GM12878 (cell line): ENCODE measurements around the gene ENOX1. TPM values are rescaled to one million over a fixed set of nuclear protein-coding genes. Genes with fewer than 3 reads are reported as not detected.

Experiments used
- ASH2L ChIP-seq: fragments of 300-600, 200-600 bp; sonication (generic); IDR thresholded peaks from 2 replicates; pipeline ENCODE4 v1.6.1; 2017; ENCODE audit warnings: low read depth, mild to moderate bottlenecking, borderline replicate concordance
- polyA plus RNA-seq, 11 experiments: library from polyadenylated mRNA; depleted of rRNA in 4 of 11; unstranded in 6 of 11; stranded (reverse) in 5 of 11; fragments of >200 nt; fragmentation: Nextera tagmentation in 4 of 11; fragmentation: Illumina TruSeq in 1 of 11; extraction: Ambion mirVana in 4 of 11; extraction: Trizol in 1 of 11; gene quantifications; 1 replicate in 1 of 11; 2 replicates in 10 of 11; pipeline versions ENCODE4 v1.2.1 to v1.2.3, GENCODE V29; 2011 to 2016; ENCODE audit warnings: inconsistent platforms in 2 of 11, missing spikeins in 2 of 11, low read depth in 1 of 11
- total RNA-seq, 4 experiments: library from RNA; depleted of rRNA in 3 of 4; stranded (reverse); fragments of >200 nt in 3 of 4; fragmentation: Illumina TruSeq in 1 of 4; extraction: Trizol in 1 of 4; gene quantifications; 2 replicates each; pipeline versions ENCODE4 v1.2.1 to v1.2.3, GENCODE V29; 2013 to 2021
- TF ChIP-seq, protein P1 (sequence below): IDR thresholded peaks from 2 replicates; pipeline ENCODE4 v1.6.1; 2012; ENCODE audit warnings: improper control_type of control experiment, low read depth, low read length; ENCODE audit not compliant: insufficient replicate concordance
- TF ChIP-seq, protein P2 (sequence below): fragments of 450-650 bp; IDR thresholded peaks from 2 replicates; pipeline ENCODE4 v1.6.1; 2017; ENCODE audit warnings: mild to moderate bottlenecking, moderate library complexity

ENOX1 gene
- total and polyA plus RNA-seq, 10 of the 15 experiments (the other 5 are each of a cell fraction or from before 2014, with no cell fraction given): 0.11 to 0.26 (median 0.15) TPM

- TF ChIP-seq, protein P1, sequence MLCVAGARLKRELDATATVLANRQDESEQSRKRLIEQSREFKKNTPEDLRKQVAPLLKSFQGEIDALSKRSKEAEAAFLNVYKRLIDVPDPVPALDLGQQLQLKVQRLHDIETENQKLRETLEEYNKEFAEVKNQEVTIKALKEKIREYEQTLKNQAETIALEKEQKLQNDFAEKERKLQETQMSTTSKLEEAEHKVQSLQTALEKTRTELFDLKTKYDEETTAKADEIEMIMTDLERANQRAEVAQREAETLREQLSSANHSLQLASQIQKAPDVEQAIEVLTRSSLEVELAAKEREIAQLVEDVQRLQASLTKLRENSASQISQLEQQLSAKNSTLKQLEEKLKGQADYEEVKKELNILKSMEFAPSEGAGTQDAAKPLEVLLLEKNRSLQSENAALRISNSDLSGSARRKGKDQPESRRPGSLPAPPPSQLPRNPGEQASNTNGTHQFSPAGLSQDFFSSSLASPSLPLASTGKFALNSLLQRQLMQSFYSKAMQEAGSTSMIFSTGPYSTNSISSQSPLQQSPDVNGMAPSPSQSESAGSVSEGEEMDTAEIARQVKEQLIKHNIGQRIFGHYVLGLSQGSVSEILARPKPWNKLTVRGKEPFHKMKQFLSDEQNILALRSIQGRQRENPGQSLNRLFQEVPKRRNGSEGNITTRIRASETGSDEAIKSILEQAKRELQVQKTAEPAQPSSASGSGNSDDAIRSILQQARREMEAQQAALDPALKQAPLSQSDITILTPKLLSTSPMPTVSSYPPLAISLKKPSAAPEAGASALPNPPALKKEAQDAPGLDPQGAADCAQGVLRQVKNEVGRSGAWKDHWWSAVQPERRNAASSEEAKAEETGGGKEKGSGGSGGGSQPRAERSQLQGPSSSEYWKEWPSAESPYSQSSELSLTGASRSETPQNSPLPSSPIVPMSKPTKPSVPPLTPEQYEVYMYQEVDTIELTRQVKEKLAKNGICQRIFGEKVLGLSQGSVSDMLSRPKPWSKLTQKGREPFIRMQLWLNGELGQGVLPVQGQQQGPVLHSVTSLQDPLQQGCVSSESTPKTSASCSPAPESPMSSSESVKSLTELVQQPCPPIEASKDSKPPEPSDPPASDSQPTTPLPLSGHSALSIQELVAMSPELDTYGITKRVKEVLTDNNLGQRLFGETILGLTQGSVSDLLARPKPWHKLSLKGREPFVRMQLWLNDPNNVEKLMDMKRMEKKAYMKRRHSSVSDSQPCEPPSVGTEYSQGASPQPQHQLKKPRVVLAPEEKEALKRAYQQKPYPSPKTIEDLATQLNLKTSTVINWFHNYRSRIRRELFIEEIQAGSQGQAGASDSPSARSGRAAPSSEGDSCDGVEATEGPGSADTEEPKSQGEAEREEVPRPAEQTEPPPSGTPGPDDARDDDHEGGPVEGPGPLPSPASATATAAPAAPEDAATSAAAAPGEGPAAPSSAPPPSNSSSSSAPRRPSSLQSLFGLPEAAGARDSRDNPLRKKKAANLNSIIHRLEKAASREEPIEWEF: no peak
- no peak for TF ChIP-seq ASH2L
- TF ChIP-seq, protein P2, sequence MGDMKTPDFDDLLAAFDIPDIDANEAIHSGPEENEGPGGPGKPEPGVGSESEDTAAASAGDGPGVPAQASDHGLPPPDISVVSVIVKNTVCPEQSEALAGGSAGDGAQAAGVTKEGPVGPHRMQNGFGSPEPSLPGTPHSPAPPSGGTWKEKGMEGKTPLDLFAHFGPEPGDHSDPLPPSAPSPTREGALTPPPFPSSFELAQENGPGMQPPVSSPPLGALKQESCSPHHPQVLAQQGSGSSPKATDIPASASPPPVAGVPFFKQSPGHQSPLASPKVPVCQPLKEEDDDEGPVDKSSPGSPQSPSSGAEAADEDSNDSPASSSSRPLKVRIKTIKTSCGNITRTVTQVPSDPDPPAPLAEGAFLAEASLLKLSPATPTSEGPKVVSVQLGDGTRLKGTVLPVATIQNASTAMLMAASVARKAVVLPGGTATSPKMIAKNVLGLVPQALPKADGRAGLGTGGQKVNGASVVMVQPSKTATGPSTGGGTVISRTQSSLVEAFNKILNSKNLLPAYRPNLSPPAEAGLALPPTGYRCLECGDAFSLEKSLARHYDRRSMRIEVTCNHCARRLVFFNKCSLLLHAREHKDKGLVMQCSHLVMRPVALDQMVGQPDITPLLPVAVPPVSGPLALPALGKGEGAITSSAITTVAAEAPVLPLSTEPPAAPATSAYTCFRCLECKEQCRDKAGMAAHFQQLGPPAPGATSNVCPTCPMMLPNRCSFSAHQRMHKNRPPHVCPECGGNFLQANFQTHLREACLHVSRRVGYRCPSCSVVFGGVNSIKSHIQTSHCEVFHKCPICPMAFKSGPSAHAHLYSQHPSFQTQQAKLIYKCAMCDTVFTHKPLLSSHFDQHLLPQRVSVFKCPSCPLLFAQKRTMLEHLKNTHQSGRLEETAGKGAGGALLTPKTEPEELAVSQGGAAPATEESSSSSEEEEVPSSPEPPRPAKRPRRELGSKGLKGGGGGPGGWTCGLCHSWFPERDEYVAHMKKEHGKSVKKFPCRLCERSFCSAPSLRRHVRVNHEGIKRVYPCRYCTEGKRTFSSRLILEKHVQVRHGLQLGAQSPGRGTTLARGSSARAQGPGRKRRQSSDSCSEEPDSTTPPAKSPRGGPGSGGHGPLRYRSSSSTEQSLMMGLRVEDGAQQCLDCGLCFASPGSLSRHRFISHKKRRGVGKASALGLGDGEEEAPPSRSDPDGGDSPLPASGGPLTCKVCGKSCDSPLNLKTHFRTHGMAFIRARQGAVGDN: no peak
These were observed 308.6 kb downstream of the ENOX1 start (continued) for GRCh38 chr13:43478211-43478610.
